GM23248 (cell line): ENCODE data around the gene BRAF. TPM values are rescaled to one million over a fixed set of nuclear protein-coding genes. Genes with fewer than 3 reads are reported as not detected.
A peak's percentile ranks its signal among the peaks of the same experiment; 100 is the strongest.

Experiments
- DNase-seq: peaks from one replicate; pipeline ENCODE4 v3.0.0-alpha.2; 2015
- H2AFZ ChIP-seq: fragments of 200-600 bp; sonication (generic); 2 replicates; pipeline ENCODE4 v1.6.1; 2016; ENCODE audit warnings: antibody characterized with exemption
- H3F3A ChIP-seq: fragments of 200-600 bp; sonication (generic); 2 replicates; pipeline ENCODE4 v1.6.1; 2016; ENCODE audit warnings: mild to moderate bottlenecking, antibody characterized with exemption, mixed run types; ENCODE audit not compliant: insufficient read depth
- H3K27ac ChIP-seq: fragments of 200-600 bp; sonication (generic); 2 replicates; pipeline ENCODE4 v1.5.1; 2016; ENCODE audit warnings: mild to moderate bottlenecking
- H3K27me3 ChIP-seq: fragments of 200-600 bp; sonication (generic); replicated peaks from 2 replicates; pipeline ENCODE4 v1.6.1; 2016; ENCODE audit warnings: mild to moderate bottlenecking; ENCODE audit not compliant: insufficient read depth
- H3K36me3 ChIP-seq: fragments of 200-600 bp; sonication (generic); 2 replicates; pipeline ENCODE4 v1.6.1; 2016; ENCODE audit warnings: low read depth, mild to moderate bottlenecking
- H3K4me1 ChIP-seq: fragments of 200-600 bp; sonication (generic); 2 replicates; pipeline ENCODE4 v1.6.1; 2016; ENCODE audit warnings: mild to moderate bottlenecking; ENCODE audit not compliant: insufficient read depth
- H3K4me2 ChIP-seq: fragments of 200-600 bp; sonication (generic); one replicate; pipeline ENCODE4 v1.6.1; 2016; ENCODE audit warnings: mild to moderate bottlenecking; ENCODE audit not compliant: unreplicated experiment
- H3K4me3 ChIP-seq: fragments of 200-600 bp; sonication (generic); 2 replicates; pipeline ENCODE4 v1.5.1; 2016; ENCODE audit warnings: mild to moderate bottlenecking
- H3K79me2 ChIP-seq: fragments of 200-600 bp; sonication (generic); 2 replicates; pipeline ENCODE4 v1.6.1; 2016; ENCODE audit warnings: mild to moderate bottlenecking; ENCODE audit not compliant: insufficient read depth
- H3K9ac ChIP-seq: fragments of 200-600 bp; sonication (generic); 2 replicates; pipeline ENCODE4 v1.6.1; 2016; ENCODE audit warnings: mild to moderate bottlenecking
- H3K9me2 ChIP-seq: fragments of 200-600 bp; sonication (generic); 2 replicates; pipeline ENCODE4 v1.6.1; 2016; ENCODE audit warnings: mixed run types, mild to moderate bottlenecking, moderate library complexity; ENCODE audit not compliant: insufficient read depth
- H3K9me3 ChIP-seq: fragments of 200-600 bp; sonication (generic); one replicate; pipeline ENCODE4 v1.6.1; 2017; ENCODE audit warnings: low read depth
- H4K20me1 ChIP-seq: fragments of 200-600 bp; sonication (generic); 2 replicates; pipeline ENCODE4 v1.6.0; 2016; ENCODE audit not compliant: insufficient read depth
- EZH2 ChIP-seq: fragments of 200-600 bp; sonication (generic); IDR thresholded peaks from 2 replicates; pipeline ENCODE4 v1.6.1; 2018; ENCODE audit warnings: antibody characterized with exemption, mild to moderate bottlenecking; ENCODE audit not compliant: insufficient read depth, poor library complexity, severe bottlenecking
- EZH2phosphoT487 ChIP-seq: fragments of 200-600 bp; sonication (generic); IDR thresholded peaks from 2 replicates; pipeline ENCODE4 v1.6.1; 2018; ENCODE audit warnings: antibody characterized with exemption, moderate library complexity, mild to moderate bottlenecking, low read depth; ENCODE audit not compliant: insufficient read depth
- WGBS, 2 experiments: methylation state at CpG; one replicate each; pipeline ENCODE4 v1.1.6; 2015 to 2017; ENCODE audit warnings: low lambda C conversion rate in 2 of 2, low coverage in 1 of 2; ENCODE audit errors: missing lambda C conversion rate in 2 of 2; 5-methylcytosine and 5-hydroxymethylcytosine counted together
- in situ Hi-C: fragments of 300-500 bp; cut with MboI; formaldehyde crosslinking; loops from 2 replicates; pipeline ENCODE4 v1.15.0; 2020
- polyA plus RNA-seq: library from polyadenylated mRNA; unstranded; fragments of >200 nt; fragmentation: Nextera tagmentation; extraction: Ambion mirVana; gene quantifications from 2 replicates; pipeline ENCODE4 v1.2.1, GENCODE V29; 2016
- total RNA-seq: library from RNA; depleted of rRNA; stranded (reverse); fragments of >200 nt; shearing (Covaris generic); gene quantifications from 2 replicates; pipeline ENCODE4 v1.2.3, GENCODE V29; 2014

BRAF gene
- total and polyA plus RNA-seq, 2 experiments from 2014 or later: 5.8 to 11.0 TPM

- WGBS, 2 experiments: 77 to 86% methylated on average over 3 of the region's 3 CpGs
- DNase-seq: no peak
- Histone ChIP-seq H3K27me3 (no peaks in the 10 kb centered on the region), H3K4me2 (no peak overlapping the region), H4K20me1 (no peaks in the 10 kb centered on the region), H3K4me1 (peaks cover 12% of the 10 kb centered on the region), H2AFZ (no peak overlapping the region), H3K27ac (no peak overlapping the region), H3K9ac (no peak overlapping the region), H3K4me3 (no peak overlapping the region), H3K9me2 (no peaks in the 10 kb centered on the region), H3K79me2 (no peaks in the 10 kb centered on the region), H3K36me3 (no peaks in the 10 kb centered on the region), H3F3A (peaks cover 12% of the 10 kb centered on the region; the same call in 1 of the 2 replicates), H3K9me3 (no peaks in the 10 kb centered on the region)
- in situ Hi-C loops: no loop called here
- TF ChIP-seq EZH2: no peak
- TF ChIP-seq EZH2phosphoT487: no peak
Measured at GRCh38 chr7:140676306-140676705, 248.4 kb downstream of the BRAF start.

- Histone ChIP-seq H3K4me2 (no peak overlapping the region), H3K9ac (peak overlapping the region; percentile 30; the same call in 1 of the 2 replicates), H3K27ac (no peak overlapping the region), H3F3A (peaks cover 12% of the 10 kb centered on the region; the same call in 1 of the 2 replicates), H3K4me3 (no peak overlapping the region), H3K4me1 (peaks cover 12% of the 10 kb centered on the region), H3K9me3 (no peaks in the 10 kb centered on the region), H3K36me3 (no peaks in the 10 kb centered on the region), H3K79me2 (no peaks in the 10 kb centered on the region), H4K20me1 (no peaks in the 10 kb centered on the region), H2AFZ (no peak overlapping the region), H3K27me3 (no peaks in the 10 kb centered on the region), H3K9me2 (no peaks in the 10 kb centered on the region)
- in situ Hi-C loops: no loop called here
- WGBS, 2 experiments: 75 to 79% methylated on average over 4 of the region's 4 CpGs
- TF ChIP-seq EZH2phosphoT487 (no peak), EZH2 (no peak)
- DNase-seq: no peak
Measured at GRCh38 chr7:140675726-140676125, 249.0 kb downstream of the BRAF start.

- H3K4me1 ChIP-seq: peaks cover 12% of the 10 kb centered on the region
- H2AFZ ChIP-seq: peak overlapping the region; percentile 41; the same call in 1 of the 2 replicates
Measured at GRCh38 chr7:140674899-140675701, 249.6 kb downstream of the BRAF start.

GRCh38 chr7:140674356-140674800 is 250.4 kb downstream of the BRAF start:
- Histone ChIP-seq H3K4me2 (peak overlapping the region; percentile 89), H3F3A (peaks cover 12% of the 10 kb centered on the region; the same call in 1 of the 2 replicates), H3K36me3 (no peaks in the 10 kb centered on the region), H3K27me3 (no peaks in the 10 kb centered on the region), H3K79me2 (no peaks in the 10 kb centered on the region), H3K9ac (no peak overlapping the region), H3K4me3 (no peak overlapping the region), H3K4me1 (peaks cover 12% of the 10 kb centered on the region), H2AFZ (no peak overlapping the region), H3K9me3 (no peaks in the 10 kb centered on the region), H3K9me2 (no peaks in the 10 kb centered on the region), H3K27ac (no peak overlapping the region), H4K20me1 (no peaks in the 10 kb centered on the region)
- DNase-seq: no peak
- in situ Hi-C loops: no loop called here
- WGBS, 2 experiments: 76 to 82% methylated on average over 5 of the region's 5 CpGs
- TF ChIP-seq EZH2: no peak
- no peak for TF ChIP-seq EZH2phosphoT487

More at GRCh38 chr7:140674899-140675701, 249.6 kb downstream of the BRAF start:
- peak; percentile 74 for DNase-seq
- in situ Hi-C loops: no loop called here
- no peaks in the 10 kb centered on the region for H3K9me3 ChIP-seq
- no peak overlapping the region for H3K4me3 ChIP-seq
- H3K79me2 ChIP-seq: no peaks in the 10 kb centered on the region
- H3K4me2 ChIP-seq: peak overlapping the region; percentile 13
- H3K27me3 ChIP-seq: no peaks in the 10 kb centered on the region
- TF ChIP-seq EZH2 (no peak), EZH2phosphoT487 (no peak)
- H4K20me1 ChIP-seq: no peaks in the 10 kb centered on the region
- no peaks in the 10 kb centered on the region for H3K9me2 ChIP-seq
- H3K9ac ChIP-seq: peak overlapping the region; percentile 30; the same call in 1 of the 2 replicates
- no peaks in the 10 kb centered on the region for H3K36me3 ChIP-seq
- WGBS, 2 experiments: 61 to 62% methylated on average over 8 of the region's 8 CpGs
- H3F3A ChIP-seq: peaks cover 12% of the 10 kb centered on the region; the same call in 1 of the 2 replicates
- H3K27ac ChIP-seq: no peak overlapping the region
